ENCODE data around the gene ATF4.
A peak's percentile ranks its signal among the peaks of the same experiment; 100 is the strongest.

ATF4 gene

DNA sequence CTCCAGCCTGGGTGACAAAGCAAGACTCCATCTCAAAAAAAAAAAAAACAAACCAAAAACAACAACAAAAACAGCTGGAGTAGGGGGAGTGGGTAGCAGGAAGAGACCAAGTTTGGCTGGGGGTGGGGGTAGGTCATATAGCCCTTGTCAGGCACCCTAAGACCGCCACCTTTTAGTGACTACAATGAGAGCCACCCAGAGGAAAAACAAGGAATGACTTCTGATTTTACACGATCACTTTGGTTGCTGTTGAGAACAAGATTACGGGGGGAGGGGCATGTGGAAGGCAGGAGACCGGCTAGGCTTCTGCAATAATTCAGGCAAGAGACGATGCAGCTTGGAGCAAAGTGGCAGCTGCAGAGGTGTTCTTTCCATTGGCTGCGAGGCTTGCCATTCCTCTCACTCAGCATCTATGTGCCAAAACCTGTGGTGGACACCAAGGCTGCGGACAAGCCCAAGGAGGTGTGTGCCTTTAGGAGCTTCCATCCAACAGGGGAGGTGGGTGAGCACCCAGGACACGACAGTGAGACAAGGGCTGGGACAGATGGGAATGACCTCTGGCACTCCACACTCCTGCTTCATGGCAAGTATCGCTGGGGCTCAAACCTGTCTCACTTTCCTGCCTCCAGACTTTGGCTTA is 10.4 kb downstream of the ATF4 start:
- H3K36me3 Mint-ChIP-seq (ENCODE audit: low read depth): peaks cover 18% of the 10 kb centered on the region
- no peak for DNase-seq
- TF ChIP-seq, protein P1, sequence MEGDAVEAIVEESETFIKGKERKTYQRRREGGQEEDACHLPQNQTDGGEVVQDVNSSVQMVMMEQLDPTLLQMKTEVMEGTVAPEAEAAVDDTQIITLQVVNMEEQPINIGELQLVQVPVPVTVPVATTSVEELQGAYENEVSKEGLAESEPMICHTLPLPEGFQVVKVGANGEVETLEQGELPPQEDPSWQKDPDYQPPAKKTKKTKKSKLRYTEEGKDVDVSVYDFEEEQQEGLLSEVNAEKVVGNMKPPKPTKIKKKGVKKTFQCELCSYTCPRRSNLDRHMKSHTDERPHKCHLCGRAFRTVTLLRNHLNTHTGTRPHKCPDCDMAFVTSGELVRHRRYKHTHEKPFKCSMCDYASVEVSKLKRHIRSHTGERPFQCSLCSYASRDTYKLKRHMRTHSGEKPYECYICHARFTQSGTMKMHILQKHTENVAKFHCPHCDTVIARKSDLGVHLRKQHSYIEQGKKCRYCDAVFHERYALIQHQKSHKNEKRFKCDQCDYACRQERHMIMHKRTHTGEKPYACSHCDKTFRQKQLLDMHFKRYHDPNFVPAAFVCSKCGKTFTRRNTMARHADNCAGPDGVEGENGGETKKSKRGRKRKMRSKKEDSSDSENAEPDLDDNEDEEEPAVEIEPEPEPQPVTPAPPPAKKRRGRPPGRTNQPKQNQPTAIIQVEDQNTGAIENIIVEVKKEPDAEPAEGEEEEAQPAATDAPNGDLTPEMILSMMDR (IDR thresholded peaks at IDR 0.05): peak; percentile 8
- peaks cover 77% of the 10 kb centered on the region for H3K4me1 Mint-ChIP-seq
- H3K9me3 Mint-ChIP-seq: no peaks in the 10 kb centered on the region
- peak overlapping the region; percentile 91 for H3K4me3 Mint-ChIP-seq
- H3K27ac Mint-ChIP-seq: peak overlapping the region; percentile 69
- peaks cover 3% of the 10 kb centered on the region for H3K27me3 Mint-ChIP-seq (ENCODE audit: low read depth, poor library complexity)

DNA sequence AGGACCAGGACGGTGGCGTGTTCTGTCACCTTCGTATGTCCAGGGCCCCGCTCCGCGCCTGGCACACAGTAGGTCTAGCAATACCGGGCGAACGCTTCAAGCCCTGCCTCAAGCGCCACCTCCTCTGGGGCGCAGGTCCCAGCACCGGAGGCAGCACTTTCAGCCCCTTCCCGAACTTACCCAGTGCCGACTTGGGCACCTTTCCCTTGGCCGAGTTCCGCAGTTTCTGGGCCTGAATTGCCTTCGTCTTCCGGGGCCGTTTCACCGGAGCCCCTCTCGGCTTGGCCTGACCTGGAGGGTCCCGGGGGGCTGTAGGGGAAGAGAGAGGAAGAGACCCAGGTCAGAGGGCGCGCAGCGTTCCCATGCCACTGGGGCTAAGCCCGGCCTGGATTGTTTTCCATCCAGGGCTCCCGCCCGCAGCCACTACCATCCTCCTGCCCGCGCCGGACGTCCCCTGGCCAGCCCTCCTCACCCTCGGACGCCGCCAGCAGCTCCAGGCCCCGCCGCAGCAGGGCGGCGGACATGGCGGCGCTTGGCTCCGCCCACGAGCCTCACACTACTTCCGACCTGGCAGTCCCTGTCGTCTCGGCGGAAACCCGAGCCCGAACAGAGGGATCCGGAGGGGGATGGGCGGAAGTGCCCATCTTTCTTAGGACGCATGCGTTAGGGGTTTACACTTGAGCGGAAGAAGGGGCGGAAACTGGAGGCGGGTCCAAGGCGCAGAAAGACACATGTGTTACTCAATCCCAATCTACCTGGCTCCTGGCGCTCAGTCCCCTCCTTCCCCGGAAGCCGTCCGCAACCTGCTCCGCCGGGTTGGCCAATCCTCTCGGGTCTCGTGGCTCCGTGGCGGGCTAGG is 12.1 kb downstream of the ATF4 start, which contains the start of gene RPS19BP1:
Gene RPS19BP1, minus strand, starts transcription at position 534 of the 859 bp plus-strand sequence. Its CDS starts 10 bp downstream, at position 524.
- peaks cover 67% of the 10 kb centered on the region for H3K4me1 Mint-ChIP-seq
- H3K27ac Mint-ChIP-seq: peak within 1 kb of the TSS; percentile 82
- peaks cover 3% of the 10 kb centered on the region for H3K27me3 Mint-ChIP-seq (ENCODE audit: low read depth, poor library complexity)
- H3K36me3 Mint-ChIP-seq (ENCODE audit: low read depth): peaks cover 18% of the 10 kb centered on the region
- TF ChIP-seq, protein P1 (IDR thresholded peaks at IDR 0.05): no peak
- peak within 1 kb of the TSS; percentile 91 for H3K4me3 Mint-ChIP-seq
- DNase-seq: peak; percentile 99
- H3K9me3 Mint-ChIP-seq: no peaks in the 10 kb centered on the region

DNA sequence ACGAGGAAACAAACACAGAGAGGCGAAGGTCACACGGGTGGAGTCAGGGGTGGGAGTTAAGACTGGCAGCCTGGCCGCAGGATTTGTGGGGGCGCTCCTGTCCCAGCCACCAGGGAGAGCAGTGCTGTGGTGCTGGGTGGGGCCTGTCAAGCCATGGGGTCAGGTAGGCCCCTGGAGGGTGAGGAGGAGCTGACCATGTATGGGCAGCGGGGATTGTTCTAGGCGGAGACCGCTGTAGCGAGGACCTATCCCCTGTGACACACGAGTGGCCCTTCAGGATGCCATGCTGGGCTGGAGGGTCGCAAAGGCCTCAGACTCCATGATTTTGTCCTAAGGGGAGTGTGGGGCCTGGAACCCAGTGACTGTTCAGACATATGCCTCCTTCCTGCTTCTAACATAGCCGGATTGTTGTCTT is 13.7 kb downstream of the ATF4 start:
- peak overlapping the region; percentile 58 for H3K4me3 Mint-ChIP-seq
- H3K36me3 Mint-ChIP-seq (ENCODE audit: low read depth): peaks cover 18% of the 10 kb centered on the region
- H3K27me3 Mint-ChIP-seq (ENCODE audit: low read depth, poor library complexity): peaks cover 3% of the 10 kb centered on the region
- no peak overlapping the region for H3K27ac Mint-ChIP-seq
- TF ChIP-seq, protein P1 (IDR thresholded peaks at IDR 0.05): no peak
- H3K4me1 Mint-ChIP-seq: peaks cover 50% of the 10 kb centered on the region
- no peaks in the 10 kb centered on the region for H3K9me3 Mint-ChIP-seq
- no peak for DNase-seq

DNA sequence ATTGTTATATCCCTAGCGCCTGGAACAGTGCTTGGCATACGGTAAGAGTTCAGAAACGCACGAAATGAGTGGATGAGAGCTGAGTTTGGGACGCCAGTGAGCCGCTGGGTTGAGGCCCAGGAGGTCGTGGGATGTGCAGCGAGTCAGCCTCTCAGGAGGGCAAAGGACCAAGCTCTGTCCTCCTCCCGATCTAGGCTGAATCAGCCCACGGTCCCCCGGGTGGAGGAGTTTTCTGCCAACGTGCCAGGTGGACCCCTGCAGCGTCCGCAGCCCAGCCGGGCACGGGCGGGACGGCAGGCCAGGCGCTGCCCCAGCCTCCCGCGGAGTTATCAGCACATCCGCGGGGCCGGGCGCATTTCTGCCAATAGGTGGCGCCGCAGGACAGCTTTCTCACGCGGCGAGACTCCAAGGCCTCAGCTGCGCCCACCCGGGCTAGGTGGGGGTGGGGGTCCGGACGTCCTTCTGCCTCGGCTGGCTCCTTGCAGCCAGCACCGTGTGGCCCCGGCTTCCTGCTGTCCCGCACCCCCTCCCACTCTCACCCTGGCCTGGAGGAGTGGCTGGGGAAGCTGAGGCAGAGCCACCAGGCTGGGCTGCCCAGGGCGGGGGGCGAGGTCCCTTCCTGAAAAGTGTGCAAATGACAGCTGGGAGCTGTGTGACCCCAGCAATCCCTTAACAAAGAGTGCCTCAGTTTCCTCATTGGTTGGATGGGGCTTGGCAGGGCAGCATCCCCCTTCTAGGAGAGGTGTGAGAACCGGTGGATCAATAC is 14.4 kb downstream of the ATF4 start:
- H3K36me3 Mint-ChIP-seq (ENCODE audit: low read depth): peaks cover 17% of the 10 kb centered on the region
- peak overlapping the region; percentile 58 for H3K4me3 Mint-ChIP-seq
- TF ChIP-seq, protein P1 (IDR thresholded peaks at IDR 0.05): peak; percentile 95
- peak; percentile 99 for DNase-seq
- H3K9me3 Mint-ChIP-seq: no peaks in the 10 kb centered on the region
- peaks cover 3% of the 10 kb centered on the region for H3K27me3 Mint-ChIP-seq (ENCODE audit: low read depth, poor library complexity)
- H3K4me1 Mint-ChIP-seq: peaks cover 43% of the 10 kb centered on the region
- no peak overlapping the region for H3K27ac Mint-ChIP-seq

DNA sequence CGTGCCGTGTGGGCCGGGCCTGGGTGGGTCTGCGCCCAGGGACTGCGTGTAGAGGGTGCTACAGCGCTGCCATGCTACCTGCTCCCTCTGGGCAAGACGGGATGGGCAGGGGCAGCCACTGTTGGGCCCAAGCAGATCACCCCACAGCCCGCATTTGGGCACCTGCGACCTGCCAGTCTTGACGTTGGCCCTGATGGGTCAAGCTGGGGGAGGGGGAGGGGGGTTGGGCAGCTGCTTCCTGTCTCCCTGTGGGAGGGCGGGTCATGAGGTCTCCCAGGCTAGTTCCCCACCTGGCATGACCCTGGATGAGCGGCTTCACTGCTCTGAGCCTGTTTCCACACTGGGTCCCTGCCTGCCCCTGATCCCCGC is 15.0 kb downstream of the ATF4 start:
- no peak overlapping the region for H3K27ac Mint-ChIP-seq
- no peak overlapping the region for H3K4me3 Mint-ChIP-seq
- H3K27me3 Mint-ChIP-seq (ENCODE audit: low read depth, poor library complexity): peaks cover 3% of the 10 kb centered on the region
- TF ChIP-seq, protein P1 (IDR thresholded peaks at IDR 0.05): no peak
- no peak for DNase-seq
- no peaks in the 10 kb centered on the region for H3K9me3 Mint-ChIP-seq
- peaks cover 12% of the 10 kb centered on the region for H3K36me3 Mint-ChIP-seq (ENCODE audit: low read depth)
- peaks cover 38% of the 10 kb centered on the region for H3K4me1 Mint-ChIP-seq

All from nephron progenitor cell (in vitro differentiated cells).